Retinal pigment epithelial cell (primary cell): ENCODE data around the gene ZNF146.

Experiments
- DNase-seq: peaks from one replicate; pipeline ENCODE4 v3.0.0-alpha.2; 2010; ENCODE audit warnings: low read depth
- H3K4me3 ChIP-seq: 2 replicates; pipeline ENCODE4 v1.5.1; 2011; ENCODE audit warnings: mild to moderate bottlenecking, low read length, control low read depth, moderate library complexity
- CTCF ChIP-seq: conservative IDR thresholded peaks from 2 replicates; pipeline ENCODE4 v1.5.1; 2011; ENCODE audit warnings: low read depth, low read length, control low read depth, inconsistent platforms

Gene ZNF146

GRCh38 chr19:36196249-36196648 is 18.7 kb upstream of the ZNF146 start:
- DNase-seq, result no peak
- TF ChIP-seq CTCF, result no peak
- H3K4me3 ChIP-seq, result no peak overlapping the region

GRCh38 chr19:36198119-36198518 is 16.8 kb upstream of the ZNF146 start:
- no peak for DNase-seq
- TF ChIP-seq CTCF, result no peak
- H3K4me3 ChIP-seq, result no peak overlapping the region

DNA sequence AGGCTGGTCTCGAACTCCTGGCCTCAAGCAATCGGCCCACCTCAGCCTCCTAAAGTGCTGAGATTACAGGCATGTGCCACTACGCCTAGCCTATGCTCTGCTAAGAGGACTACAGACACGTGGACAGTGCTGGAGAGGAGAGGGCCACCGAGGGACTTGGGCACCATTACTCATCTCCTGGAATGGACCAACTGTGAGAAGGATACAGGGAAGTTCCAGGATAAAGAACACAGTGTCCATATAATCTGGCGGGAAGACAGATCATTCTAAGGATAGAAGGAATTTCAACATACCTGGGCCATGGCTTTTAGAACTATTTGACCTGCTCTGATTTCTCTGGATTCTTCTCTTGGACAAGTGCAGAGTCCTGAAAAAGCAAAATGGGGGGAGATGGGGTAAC is 13.2 kb upstream of the ZNF146 start:
- no peak for DNase-seq
- TF ChIP-seq CTCF, result no peak

DNA sequence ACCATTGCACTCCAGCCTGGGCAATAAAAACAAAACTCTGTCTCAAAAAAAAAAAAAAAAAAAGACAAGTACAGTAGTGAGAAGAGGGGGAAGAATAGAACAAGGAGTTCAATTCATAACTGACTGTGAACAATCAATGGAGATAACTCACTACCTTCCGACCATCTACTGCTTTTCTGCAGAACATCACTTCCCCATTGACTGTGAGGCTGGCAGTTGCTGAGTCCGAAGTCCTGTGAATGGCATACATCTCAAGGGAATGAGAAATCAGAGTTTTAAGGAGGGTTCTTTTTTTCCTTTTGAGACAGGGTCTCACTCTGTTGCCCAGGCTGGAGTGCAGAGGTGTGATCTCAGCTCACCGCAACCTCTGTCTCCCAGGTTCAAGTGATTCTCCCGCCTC is 11.6 kb upstream of the ZNF146 start:
- DNase-seq, result no peak
- TF ChIP-seq CTCF, result no peak
- H3K4me3 ChIP-seq, result no peak overlapping the region

More for the DNA sequence above, 13.2 kb upstream of the ZNF146 start:
- no peak overlapping the region for H3K4me3 ChIP-seq

GRCh38 chr19:36207605-36208252 is 7.2 kb upstream of the ZNF146 start:
- no peak for DNase-seq
- no peak overlapping the region for H3K4me3 ChIP-seq
- no peak for TF ChIP-seq CTCF

DNA sequence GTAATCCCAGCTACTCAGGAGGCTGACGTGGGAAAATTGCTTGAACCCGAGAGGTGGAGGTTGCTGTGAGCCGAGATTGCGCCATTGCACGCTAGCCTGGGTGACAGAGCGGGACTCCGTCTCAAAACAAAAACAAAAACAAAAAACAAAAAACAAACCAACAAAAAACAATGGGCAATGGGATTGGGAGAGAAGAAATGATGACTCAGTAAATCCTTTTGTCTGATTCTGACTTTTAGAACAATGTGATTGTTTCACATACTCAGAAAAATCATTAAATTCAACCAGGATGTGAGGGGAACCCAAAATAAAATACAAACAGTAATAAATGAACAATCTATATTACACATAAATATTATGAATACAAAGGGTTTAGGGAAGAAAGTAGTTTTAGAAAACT is 5.5 kb upstream of the ZNF146 start:
- no peak for TF ChIP-seq CTCF
- DNase-seq, result no peak
- no peak overlapping the region for H3K4me3 ChIP-seq

- H3K4me3 ChIP-seq, result no peak overlapping the region
- DNase-seq, result no peak
- no peak for TF ChIP-seq CTCF
Observed at GRCh38 chr19:36210497-36210896, 4.4 kb upstream of the ZNF146 start.
